B cell (primary cell): ENCODE results near the gene ASB11. TPM values are rescaled to one million over a fixed set of nuclear protein-coding genes. Genes with fewer than 3 reads are reported as not detected.

Source experiments
- ATAC-seq: fragments of 200-7000 bp; cut with Tn5 transposase; one replicate; pipeline ENCODE4 v1.10.0; 2021; ENCODE audit warnings: low read depth, mild to moderate bottlenecking, moderate number of reproducible peaks, moderate library complexity
- CTCF ChIA-PET: fragments of 350-600 bp; sonication (Branson Sonifier 250); formaldehyde crosslinking; loops from one replicate; lab custom pipeline; 2021; ENCODE audit warnings: antibody characterized with exemption, inconsistent platforms; lab: Charles Lee
- POLR2A ChIA-PET: fragments of 350-600 bp; sonication (Branson Sonifier 250); formaldehyde crosslinking; loops from one replicate; lab custom pipeline; 2021; ENCODE audit warnings: antibody characterized with exemption; lab: Charles Lee
- DNase-seq: peaks from one replicate; pipeline ENCODE4 v3.0.0; 2013
- H2AFZ ChIP-seq: 2 replicates; pipeline ENCODE4 v1.6.1; 2012; ENCODE audit warnings: mild to moderate bottlenecking, low read depth, low read length; ENCODE audit not compliant: insufficient read depth, poor library complexity, severe bottlenecking
- H3K27ac ChIP-seq, 2 donors: 1 replicate in 1 of 2; 2 replicates in 1 of 2; pipeline ENCODE4 v1.5.1; 2012 to 2013; ENCODE audit warnings: low read length in 2 of 2, mild to moderate bottlenecking in 2 of 2, moderate library complexity in 1 of 2
- H3K27me3 ChIP-seq, 4 experiments: fragments of 200-600 bp in 1 of 4; sonication (generic) in 1 of 4; replicated peaks in 1 of 4; 1 replicate in 2 of 4; 2 replicates in 2 of 4; pipeline versions ENCODE4 v1.6.1 to v1.7.0; 2013 to 2016; ENCODE audit warnings: low read length in 3 of 4, mild to moderate bottlenecking in 2 of 4, mixed read lengths in 1 of 4, moderate library complexity in 1 of 4; ENCODE audit not compliant: insufficient read depth in 4 of 4, control insufficient read depth in 3 of 4; ENCODE audit errors: control extremely low read depth in 1 of 4
- H3K36me3 ChIP-seq, 2 experiments: replicated peaks in 1 of 2; 1 replicate in 1 of 2; 2 replicates in 1 of 2; pipeline versions ENCODE4 v1.6.1 to v1.7.1; 2013; ENCODE audit warnings: low read length in 1 of 2; ENCODE audit not compliant: insufficient read depth in 2 of 2, control insufficient read depth in 1 of 2; ENCODE audit errors: control extremely low read depth in 1 of 2, extremely low read depth in 1 of 2
- H3K4me1 ChIP-seq, 2 donors: fragments of 200-600 bp in 1 of 2; sonication (generic) in 1 of 2; 1 replicate in 1 of 2; 2 replicates in 1 of 2; pipeline versions ENCODE4 v1.5.1 to v1.6.1; 2013 to 2017; ENCODE audit warnings: low read length in 2 of 2; ENCODE audit not compliant: control insufficient read depth in 2 of 2, insufficient read depth in 2 of 2
- H3K4me2 ChIP-seq: replicated peaks from 2 replicates; pipeline ENCODE3; 2012; ENCODE audit warnings: mild to moderate bottlenecking, low read depth, low read length; ENCODE audit not compliant: poor library complexity, severe bottlenecking
- H3K4me3 ChIP-seq, 5 experiments: fragments of 200-600 bp in 1 of 5; sonication (generic) in 1 of 5; 1 replicate in 3 of 5; 2 replicates in 2 of 5; pipeline versions ENCODE4 v1.5.1 to v1.7.0; 2011 to 2016; ENCODE audit warnings: low read length in 4 of 5, mild to moderate bottlenecking in 4 of 5, low read depth in 2 of 5, control low read depth in 1 of 5, moderate library complexity in 1 of 5; ENCODE audit not compliant: insufficient read depth in 1 of 5; ENCODE audit errors: control extremely low read depth in 1 of 5, extremely low read depth in 1 of 5
- H3K79me2 ChIP-seq: fragments of 200-600 bp; sonication (generic); one replicate; pipeline ENCODE4 v1.6.0; 2016; ENCODE audit warnings: low read length; ENCODE audit not compliant: control insufficient read depth, insufficient read depth
- H3K9ac ChIP-seq: fragments of 200-600 bp; sonication (generic); 2 replicates; pipeline ENCODE4 v1.6.1; 2017; ENCODE audit warnings: mild to moderate bottlenecking, low read length, moderate library complexity
- H3K9me3 ChIP-seq, 3 donors: one replicate each; pipeline versions ENCODE4 v1.6.1 to v1.7.1; 2013; ENCODE audit warnings: low read length in 2 of 3; ENCODE audit not compliant: control insufficient read depth in 2 of 3, insufficient read depth in 1 of 3; ENCODE audit errors: control extremely low read depth in 1 of 3
- H4K20me1 ChIP-seq: 2 replicates; pipeline ENCODE4 v1.6.0; 2012; ENCODE audit warnings: mild to moderate bottlenecking, low read length; ENCODE audit not compliant: insufficient read depth, control insufficient read depth, poor library complexity, severe bottlenecking
- H3K27ac Mint-ChIP-seq: one replicate; pipeline ENCODE4 v1.8.0; 2021; ENCODE audit warnings: mixed read lengths
- H3K27me3 Mint-ChIP-seq: one replicate; pipeline ENCODE4 v1.8.0; 2021; ENCODE audit warnings: mixed read lengths
- H3K4me1 Mint-ChIP-seq: one replicate; pipeline ENCODE4 v1.8.0; 2021; ENCODE audit warnings: mixed read lengths
- H3K4me3 Mint-ChIP-seq: one replicate; pipeline ENCODE4 v1.8.0; 2021; ENCODE audit warnings: mixed read lengths
- H3K9me3 Mint-ChIP-seq: one replicate; pipeline ENCODE4 v1.8.0; 2022; ENCODE audit warnings: mixed read lengths; ENCODE audit not compliant: insufficient read depth
- EZH2 ChIP-seq: IDR thresholded peaks from 2 replicates; pipeline ENCODE4 v1.6.1; 2012; ENCODE audit warnings: borderline replicate concordance, low read depth, mild to moderate bottlenecking, moderate library complexity, low read length; ENCODE audit not compliant: insufficient read depth, poor library complexity, severe bottlenecking
- WGBS: methylation state at CpG from one replicate; pipeline ENCODE4 v1.1.5; 2013; ENCODE audit warnings: missing lambda C conversion rate; ENCODE audit not compliant: insufficient coverage; 5-methylcytosine and 5-hydroxymethylcytosine counted together
- intact Hi-C: fragments of 100-400 bp; cut with micrococcal nuclease; formaldehyde crosslinking; loops from one replicate; pipeline ENCODE4 v1.10.0; 2022
- polyA plus RNA-seq: library from polyadenylated mRNA; depleted of rRNA; stranded (reverse); fragments of >200 nt; gene quantifications from 2 replicates; pipeline ENCODE4 v1.2.3, GENCODE V29; 2012
- total RNA-seq, 2 donors: library from RNA; stranded (reverse); fragments of 120-200 nt in 1 of 2; gene quantifications; 1 replicate in 1 of 2; 2 replicates in 1 of 2; pipeline versions ENCODE4 v1.2.3 to v1.2.4, GENCODE V29; 2013 to 2022
- TF ChIP-seq, protein P1 (sequence below): fragments of 200-600 bp; IDR thresholded peaks from one replicate; pipeline ENCODE4 v1.8.0; 2022; ENCODE audit warnings: antibody characterized with exemption, mild to moderate bottlenecking

The ASB11 gene
- total and polyA plus RNA-seq, 2 donors (not counting 1 experiment from before 2014, with no cell fraction given) = not detected

- DNase-seq (no peak), ATAC-seq (no peak)
- Mint-ChIP-seq H3K4me3 (no peak overlapping the region), H3K27ac (peak overlapping the region; percentile 27), H3K27me3 (no peaks in the 10 kb centered on the region), H3K9me3 (no peaks in the 10 kb centered on the region), H3K4me1 (no peaks in the 10 kb centered on the region)
- no peak overlapping the region for H3K27ac ChIP-seq
- H3K36me3 ChIP-seq = no peaks in the 10 kb centered on the region
- peaks cover 0 to 4% (median 0%) of the 10 kb centered on the region in 4 experiments for H3K27me3 ChIP-seq
- H3K79me2 ChIP-seq = no peaks in the 10 kb centered on the region
- H3K9me3 ChIP-seq = no peaks in the 10 kb centered on the region
- ChIA-PET POLR2A (no interaction called here), CTCF (interaction anchor here (0.6 to 3.0 kb wide), 5 partner anchors 9 to 432 kb away, joined by 3 to 36 read pairs (median 4); no protein-coding TSS in a partner anchor)
- TF ChIP-seq EZH2 = no peak
- TF ChIP-seq, protein P1, sequence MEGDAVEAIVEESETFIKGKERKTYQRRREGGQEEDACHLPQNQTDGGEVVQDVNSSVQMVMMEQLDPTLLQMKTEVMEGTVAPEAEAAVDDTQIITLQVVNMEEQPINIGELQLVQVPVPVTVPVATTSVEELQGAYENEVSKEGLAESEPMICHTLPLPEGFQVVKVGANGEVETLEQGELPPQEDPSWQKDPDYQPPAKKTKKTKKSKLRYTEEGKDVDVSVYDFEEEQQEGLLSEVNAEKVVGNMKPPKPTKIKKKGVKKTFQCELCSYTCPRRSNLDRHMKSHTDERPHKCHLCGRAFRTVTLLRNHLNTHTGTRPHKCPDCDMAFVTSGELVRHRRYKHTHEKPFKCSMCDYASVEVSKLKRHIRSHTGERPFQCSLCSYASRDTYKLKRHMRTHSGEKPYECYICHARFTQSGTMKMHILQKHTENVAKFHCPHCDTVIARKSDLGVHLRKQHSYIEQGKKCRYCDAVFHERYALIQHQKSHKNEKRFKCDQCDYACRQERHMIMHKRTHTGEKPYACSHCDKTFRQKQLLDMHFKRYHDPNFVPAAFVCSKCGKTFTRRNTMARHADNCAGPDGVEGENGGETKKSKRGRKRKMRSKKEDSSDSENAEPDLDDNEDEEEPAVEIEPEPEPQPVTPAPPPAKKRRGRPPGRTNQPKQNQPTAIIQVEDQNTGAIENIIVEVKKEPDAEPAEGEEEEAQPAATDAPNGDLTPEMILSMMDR = no peak
- H4K20me1 ChIP-seq = no peaks in the 10 kb centered on the region
- no peak overlapping the region for H3K4me2 ChIP-seq
- H3K4me1 ChIP-seq = no peaks in the 10 kb centered on the region
- no peak overlapping the region for H2AFZ ChIP-seq
- H3K4me3 ChIP-seq = no peak overlapping the region
- intact Hi-C loops = no loop called here
- H3K9ac ChIP-seq = no peak overlapping the region
- WGBS = 37% methylated on average over 3 of the region's 8 CpGs
Observed at GRCh38 chrX:15350329-15350996, 35.0 kb upstream of the ASB11 start.

DNA sequence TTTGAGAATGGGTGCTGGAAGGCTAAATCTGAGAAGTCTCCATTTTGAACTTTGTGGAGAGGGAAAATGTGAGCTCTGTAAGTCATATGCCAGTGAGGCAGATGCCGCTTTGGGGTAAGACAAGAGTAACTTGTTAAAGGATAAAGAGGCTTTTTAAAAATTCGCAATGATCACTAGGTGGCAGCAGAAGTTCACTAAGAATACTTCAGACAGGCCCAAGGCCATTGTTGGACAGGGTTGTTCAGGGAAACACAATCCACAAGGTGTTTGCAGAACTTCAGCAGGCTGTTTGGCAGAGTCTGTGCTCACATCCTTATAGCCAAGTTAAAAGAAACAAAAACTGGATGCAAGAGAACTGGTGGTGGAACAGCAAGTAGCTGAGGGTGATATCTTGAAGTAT lies 33.6 kb upstream of the ASB11 start:
- 57% methylated on average over 1 of the region's 2 CpGs for whole genome bisulfite sequencing
- DNase-seq (peak; percentile 48), ATAC-seq (peak; percentile 31)
- Histone ChIP-seq H3K4me2 (no peak overlapping the region), H3K9me3 (no peaks in the 10 kb centered on the region), H3K27me3 (peaks cover 0 to 4% (median 0%) of the 10 kb centered on the region in 4 experiments), H3K27ac (no peak overlapping the region), H3K79me2 (no peaks in the 10 kb centered on the region), H3K4me3 (no peak overlapping the region), H3K9ac (no peak overlapping the region), H3K36me3 (no peaks in the 10 kb centered on the region), H2AFZ (no peak overlapping the region), H4K20me1 (no peaks in the 10 kb centered on the region), H3K4me1 (no peaks in the 10 kb centered on the region)
- H3K27ac Mint-ChIP-seq = no peak overlapping the region
- ChIA-PET POLR2A (no interaction called here), CTCF (interaction anchor here (0.8 to 3.0 kb wide), 9 partner anchors 9 to 1347 kb away, joined by 3 to 36 read pairs (median 4); no protein-coding TSS in a partner anchor)
- no peak for TF ChIP-seq EZH2
- TF ChIP-seq, protein P1 = peak; percentile 49
- no peak overlapping the region for H3K4me3 Mint-ChIP-seq
- intact Hi-C loops = loop anchor here (1.0 to 2.0 kb wide), 2 partner anchors 119 to 1096 kb away; no protein-coding TSS in a partner anchor
- peaks cover 1% of the 10 kb centered on the region for H3K27me3 Mint-ChIP-seq
- H3K9me3 Mint-ChIP-seq = no peaks in the 10 kb centered on the region
- H3K4me1 Mint-ChIP-seq = no peaks in the 10 kb centered on the region
